ENCODE data around the gene COL11A2.

Gene COL11A2

GRCh38 chr6:33171880-33172687 lies 20.2 kb downstream of the COL11A2 start:
- DNase-seq: no peak
- no peaks in the 10 kb centered on the region for H3K9me3 ChIP-seq (ENCODE audit: control insufficient read depth, low read length)
- H3K27ac ChIP-seq (ENCODE audit: insufficient read depth, low read length, poor library complexity, severe bottlenecking): no peak overlapping the region
- H3K27me3 ChIP-seq (replicated peaks; ENCODE audit: control insufficient read depth, insufficient read depth, low read length, poor library complexity, severe bottlenecking): no peaks in the 10 kb centered on the region
- H3K4me3 ChIP-seq (ENCODE audit: insufficient read depth, low read depth, low read length, poor library complexity, severe bottlenecking): no peak overlapping the region
- H3K4me1 ChIP-seq (ENCODE audit: control insufficient read depth, insufficient read depth, low read length, poor library complexity, severe bottlenecking): no peaks in the 10 kb centered on the region
- H3K36me3 ChIP-seq (ENCODE audit: control insufficient read depth, insufficient read depth, low read length): no peaks in the 10 kb centered on the region

DNA sequence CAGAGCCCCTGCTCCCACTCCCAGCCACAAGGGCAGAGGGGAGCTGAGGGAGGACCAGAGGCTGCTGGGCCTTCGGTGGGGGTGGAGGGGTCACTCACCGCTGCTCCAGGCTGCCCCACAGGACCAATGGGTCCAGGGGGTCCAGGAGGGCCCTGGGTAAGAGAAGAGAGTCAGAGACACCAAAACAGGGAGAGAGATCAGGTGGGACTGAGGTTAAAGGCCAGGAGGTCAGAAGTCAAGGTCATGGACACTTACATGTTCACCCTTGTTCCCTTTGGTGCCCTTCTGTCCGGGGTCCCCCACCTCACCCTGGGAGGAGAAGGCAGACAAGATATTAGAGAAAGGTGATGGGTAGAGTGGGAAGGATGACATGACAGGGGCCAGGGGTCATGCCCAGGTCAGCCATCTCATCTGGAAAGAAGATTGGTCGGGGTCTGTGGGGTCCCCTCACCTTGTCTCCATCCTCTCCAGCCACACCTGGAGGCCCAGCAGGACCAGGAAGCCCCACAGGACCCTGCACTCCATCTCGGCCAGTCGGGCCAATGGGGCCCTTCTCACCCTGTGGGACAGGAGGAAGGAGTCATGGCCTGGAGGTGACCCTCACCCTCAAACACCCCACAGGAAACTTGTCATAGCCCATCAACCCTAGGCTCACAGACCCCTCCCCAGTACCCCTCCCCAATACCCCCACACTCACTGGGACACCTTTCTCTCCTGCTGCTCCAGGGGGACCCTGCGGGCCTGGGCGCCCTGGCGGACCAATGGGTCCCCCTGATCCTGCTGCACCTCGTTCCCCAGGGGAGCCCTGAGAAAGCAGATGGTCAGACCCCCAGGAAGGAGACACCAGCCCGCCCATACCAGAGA lies 21.0 kb downstream of the COL11A2 start:
- H3K4me3 ChIP-seq (ENCODE audit: insufficient read depth, low read depth, low read length, poor library complexity, severe bottlenecking): no peak overlapping the region
- H3K36me3 ChIP-seq (ENCODE audit: control insufficient read depth, insufficient read depth, low read length): no peaks in the 10 kb centered on the region
- no peaks in the 10 kb centered on the region for H3K27me3 ChIP-seq (replicated peaks; ENCODE audit: control insufficient read depth, insufficient read depth, low read length, poor library complexity, severe bottlenecking)
- DNase-seq: no peak
- no peak overlapping the region for H3K27ac ChIP-seq (ENCODE audit: insufficient read depth, low read length, poor library complexity, severe bottlenecking)
- no peaks in the 10 kb centered on the region for H3K4me1 ChIP-seq (ENCODE audit: control insufficient read depth, insufficient read depth, low read length, poor library complexity, severe bottlenecking)
- no peaks in the 10 kb centered on the region for H3K9me3 ChIP-seq (ENCODE audit: control insufficient read depth, low read length)

DNA sequence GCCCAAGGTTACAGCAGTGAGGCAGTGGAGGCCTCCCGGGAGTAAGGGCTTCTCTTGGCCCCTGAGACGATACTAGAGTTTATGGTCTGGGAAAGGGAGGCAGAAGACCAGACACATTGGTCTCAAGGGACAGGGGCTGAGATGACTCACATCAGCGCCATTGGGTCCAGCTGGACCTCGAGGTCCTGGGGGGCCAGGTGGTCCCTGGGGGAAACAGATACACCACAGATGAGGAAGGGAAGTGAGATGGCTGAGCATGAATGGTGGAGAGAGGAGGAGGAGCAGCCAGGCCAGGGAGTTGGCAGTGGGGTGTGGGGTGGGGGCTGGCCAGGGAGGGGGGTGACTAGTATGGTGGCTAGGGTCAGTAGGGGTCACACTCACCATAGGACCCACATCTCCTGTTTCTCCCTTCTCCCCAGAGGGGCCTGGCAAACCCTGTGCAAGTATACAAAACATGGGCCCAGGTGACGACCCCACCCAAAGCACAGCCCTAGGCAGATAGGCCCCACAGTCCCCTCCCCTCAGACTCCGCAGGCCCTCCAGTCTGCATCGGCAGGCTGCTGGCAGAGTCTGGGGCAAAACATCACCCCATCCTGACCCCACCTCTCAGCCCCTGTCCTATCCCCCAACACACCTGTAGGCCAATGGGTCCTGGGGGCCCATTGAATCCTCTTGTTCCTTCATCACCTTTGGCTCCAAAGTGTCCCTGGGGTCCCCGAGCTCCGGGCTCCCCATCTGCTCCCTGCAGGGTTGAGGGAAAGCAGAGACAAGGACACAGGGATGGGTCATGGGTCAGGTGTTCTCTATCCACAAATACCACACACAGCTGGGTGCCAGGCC lies 21.9 kb downstream of the COL11A2 start:
- no peak overlapping the region for H3K27ac ChIP-seq (ENCODE audit: insufficient read depth, low read length, poor library complexity, severe bottlenecking)
- H3K27me3 ChIP-seq (replicated peaks; ENCODE audit: control insufficient read depth, insufficient read depth, low read length, poor library complexity, severe bottlenecking): no peaks in the 10 kb centered on the region
- no peak overlapping the region for H3K4me3 ChIP-seq (ENCODE audit: insufficient read depth, low read depth, low read length, poor library complexity, severe bottlenecking)
- no peaks in the 10 kb centered on the region for H3K9me3 ChIP-seq (ENCODE audit: control insufficient read depth, low read length)
- H3K36me3 ChIP-seq (ENCODE audit: control insufficient read depth, insufficient read depth, low read length): no peaks in the 10 kb centered on the region
- DNase-seq: no peak
- no peaks in the 10 kb centered on the region for H3K4me1 ChIP-seq (ENCODE audit: control insufficient read depth, insufficient read depth, low read length, poor library complexity, severe bottlenecking)

- no peaks in the 10 kb centered on the region for H3K9me3 ChIP-seq (ENCODE audit: control insufficient read depth, low read length)
- H3K4me3 ChIP-seq (ENCODE audit: insufficient read depth, low read depth, low read length, poor library complexity, severe bottlenecking): no peak overlapping the region
- H3K36me3 ChIP-seq (ENCODE audit: control insufficient read depth, insufficient read depth, low read length): no peaks in the 10 kb centered on the region
- no peaks in the 10 kb centered on the region for H3K27me3 ChIP-seq (replicated peaks; ENCODE audit: control insufficient read depth, insufficient read depth, low read length, poor library complexity, severe bottlenecking)
- no peak overlapping the region for H3K27ac ChIP-seq (ENCODE audit: insufficient read depth, low read length, poor library complexity, severe bottlenecking)
- no peak for DNase-seq
- H3K4me1 ChIP-seq (ENCODE audit: control insufficient read depth, insufficient read depth, low read length, poor library complexity, severe bottlenecking): no peaks in the 10 kb centered on the region
These were observed 22.7 kb downstream of the COL11A2 start for GRCh38 chr6:33169291-33170175.

DNA sequence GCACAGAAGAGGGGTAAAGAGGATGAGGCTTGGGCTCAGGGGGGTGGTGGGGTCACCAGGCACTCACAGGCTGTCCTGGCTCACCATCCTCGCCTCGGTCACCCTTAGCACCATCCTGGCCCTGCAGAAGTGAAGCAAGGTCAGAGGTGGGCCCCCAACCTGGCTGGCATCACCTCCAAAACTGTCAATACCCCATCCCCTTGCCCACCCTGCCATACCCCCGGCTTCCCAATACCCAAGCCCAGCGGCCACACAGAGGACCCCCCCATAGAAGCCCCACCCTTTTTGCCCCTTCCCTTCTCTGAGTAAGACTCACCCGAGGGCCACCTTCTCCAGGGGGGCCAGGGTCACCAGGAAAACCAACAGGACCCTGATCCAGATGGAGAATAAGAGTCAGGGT lies 23.6 kb downstream of the COL11A2 start:
- H3K4me3 ChIP-seq (ENCODE audit: insufficient read depth, low read depth, low read length, poor library complexity, severe bottlenecking): no peak overlapping the region
- DNase-seq: no peak
- H3K27me3 ChIP-seq (replicated peaks; ENCODE audit: control insufficient read depth, insufficient read depth, low read length, poor library complexity, severe bottlenecking): no peaks in the 10 kb centered on the region

GRCh38 chr6:33168284-33168601 lies 24.0 kb downstream of the COL11A2 start:
- Histone ChIP-seq H3K9me3 (ENCODE audit: control insufficient read depth, low read length) (no peaks in the 10 kb centered on the region), H3K4me1 (ENCODE audit: control insufficient read depth, insufficient read depth, low read length, poor library complexity, severe bottlenecking) (no peaks in the 10 kb centered on the region), H3K27ac (ENCODE audit: insufficient read depth, low read length, poor library complexity, severe bottlenecking) (no peak overlapping the region), H3K36me3 (ENCODE audit: control insufficient read depth, insufficient read depth, low read length) (no peaks in the 10 kb centered on the region), H3K4me3 (ENCODE audit: insufficient read depth, low read depth, low read length, poor library complexity, severe bottlenecking) (no peak overlapping the region), H3K27me3 (replicated peaks; ENCODE audit: control insufficient read depth, insufficient read depth, low read length, poor library complexity, severe bottlenecking) (no peaks in the 10 kb centered on the region)
- no peak for DNase-seq

More for the DNA sequence above, 23.6 kb downstream of the COL11A2 start:
- Histone ChIP-seq H3K9me3 (ENCODE audit: control insufficient read depth, low read length) (no peaks in the 10 kb centered on the region), H3K4me1 (ENCODE audit: control insufficient read depth, insufficient read depth, low read length, poor library complexity, severe bottlenecking) (no peaks in the 10 kb centered on the region), H3K36me3 (ENCODE audit: control insufficient read depth, insufficient read depth, low read length) (no peaks in the 10 kb centered on the region), H3K27ac (ENCODE audit: insufficient read depth, low read length, poor library complexity, severe bottlenecking) (no peak overlapping the region)

- Histone ChIP-seq H3K4me3 (ENCODE audit: insufficient read depth, low read depth, low read length, poor library complexity, severe bottlenecking) (no peak overlapping the region), H3K27me3 (replicated peaks; ENCODE audit: control insufficient read depth, insufficient read depth, low read length, poor library complexity, severe bottlenecking) (no peaks in the 10 kb centered on the region), H3K27ac (ENCODE audit: insufficient read depth, low read length, poor library complexity, severe bottlenecking) (no peak overlapping the region), H3K9me3 (ENCODE audit: control insufficient read depth, low read length) (no peaks in the 10 kb centered on the region), H3K4me1 (ENCODE audit: control insufficient read depth, insufficient read depth, low read length, poor library complexity, severe bottlenecking) (no peaks in the 10 kb centered on the region), H3K36me3 (ENCODE audit: control insufficient read depth, insufficient read depth, low read length) (no peaks in the 10 kb centered on the region)
- no peak for DNase-seq
These were observed 24.6 kb downstream of the COL11A2 start for GRCh38 chr6:33167374-33168283.

GRCh38 chr6:33166811-33167210 lies 25.5 kb downstream of the COL11A2 start:
- Histone ChIP-seq H3K9me3 (ENCODE audit: control insufficient read depth, low read length) (no peaks in the 10 kb centered on the region), H3K27me3 (replicated peaks; ENCODE audit: control insufficient read depth, insufficient read depth, low read length, poor library complexity, severe bottlenecking) (no peaks in the 10 kb centered on the region), H3K27ac (ENCODE audit: insufficient read depth, low read length, poor library complexity, severe bottlenecking) (no peak overlapping the region), H3K4me1 (ENCODE audit: control insufficient read depth, insufficient read depth, low read length, poor library complexity, severe bottlenecking) (peaks cover 3% of the 10 kb centered on the region), H3K36me3 (ENCODE audit: control insufficient read depth, insufficient read depth, low read length) (no peaks in the 10 kb centered on the region), H3K4me3 (ENCODE audit: insufficient read depth, low read depth, low read length, poor library complexity, severe bottlenecking) (no peak overlapping the region)
- no peak for DNase-seq

Data from effector memory CD4-positive, alpha-beta T cell (primary cell).